Activated CD8-positive, alpha-beta memory T cell treated with anti-CD3 and anti-CD28 coated beads for 4 hours (primary cell): Measurements from ENCODE around the gene PPL.
"Not testable (repeated sequence)": the region's sequence is repeated elsewhere in the genome, so short reads cannot be mapped to it uniquely, and the experiment has no call there.

Source experiments
- DNase-seq, 2 donors: peaks; one replicate each; pipeline ENCODE4 v3.0.0-alpha.2; 2020; ENCODE audit warnings: low read depth in 2 of 2

PPL gene, protein sequence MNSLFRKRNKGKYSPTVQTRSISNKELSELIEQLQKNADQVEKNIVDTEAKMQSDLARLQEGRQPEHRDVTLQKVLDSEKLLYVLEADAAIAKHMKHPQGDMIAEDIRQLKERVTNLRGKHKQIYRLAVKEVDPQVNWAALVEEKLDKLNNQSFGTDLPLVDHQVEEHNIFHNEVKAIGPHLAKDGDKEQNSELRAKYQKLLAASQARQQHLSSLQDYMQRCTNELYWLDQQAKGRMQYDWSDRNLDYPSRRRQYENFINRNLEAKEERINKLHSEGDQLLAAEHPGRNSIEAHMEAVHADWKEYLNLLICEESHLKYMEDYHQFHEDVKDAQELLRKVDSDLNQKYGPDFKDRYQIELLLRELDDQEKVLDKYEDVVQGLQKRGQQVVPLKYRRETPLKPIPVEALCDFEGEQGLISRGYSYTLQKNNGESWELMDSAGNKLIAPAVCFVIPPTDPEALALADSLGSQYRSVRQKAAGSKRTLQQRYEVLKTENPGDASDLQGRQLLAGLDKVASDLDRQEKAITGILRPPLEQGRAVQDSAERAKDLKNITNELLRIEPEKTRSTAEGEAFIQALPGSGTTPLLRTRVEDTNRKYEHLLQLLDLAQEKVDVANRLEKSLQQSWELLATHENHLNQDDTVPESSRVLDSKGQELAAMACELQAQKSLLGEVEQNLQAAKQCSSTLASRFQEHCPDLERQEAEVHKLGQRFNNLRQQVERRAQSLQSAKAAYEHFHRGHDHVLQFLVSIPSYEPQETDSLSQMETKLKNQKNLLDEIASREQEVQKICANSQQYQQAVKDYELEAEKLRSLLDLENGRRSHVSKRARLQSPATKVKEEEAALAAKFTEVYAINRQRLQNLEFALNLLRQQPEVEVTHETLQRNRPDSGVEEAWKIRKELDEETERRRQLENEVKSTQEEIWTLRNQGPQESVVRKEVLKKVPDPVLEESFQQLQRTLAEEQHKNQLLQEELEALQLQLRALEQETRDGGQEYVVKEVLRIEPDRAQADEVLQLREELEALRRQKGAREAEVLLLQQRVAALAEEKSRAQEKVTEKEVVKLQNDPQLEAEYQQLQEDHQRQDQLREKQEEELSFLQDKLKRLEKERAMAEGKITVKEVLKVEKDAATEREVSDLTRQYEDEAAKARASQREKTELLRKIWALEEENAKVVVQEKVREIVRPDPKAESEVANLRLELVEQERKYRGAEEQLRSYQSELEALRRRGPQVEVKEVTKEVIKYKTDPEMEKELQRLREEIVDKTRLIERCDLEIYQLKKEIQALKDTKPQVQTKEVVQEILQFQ (N-terminal part only)

DNA sequence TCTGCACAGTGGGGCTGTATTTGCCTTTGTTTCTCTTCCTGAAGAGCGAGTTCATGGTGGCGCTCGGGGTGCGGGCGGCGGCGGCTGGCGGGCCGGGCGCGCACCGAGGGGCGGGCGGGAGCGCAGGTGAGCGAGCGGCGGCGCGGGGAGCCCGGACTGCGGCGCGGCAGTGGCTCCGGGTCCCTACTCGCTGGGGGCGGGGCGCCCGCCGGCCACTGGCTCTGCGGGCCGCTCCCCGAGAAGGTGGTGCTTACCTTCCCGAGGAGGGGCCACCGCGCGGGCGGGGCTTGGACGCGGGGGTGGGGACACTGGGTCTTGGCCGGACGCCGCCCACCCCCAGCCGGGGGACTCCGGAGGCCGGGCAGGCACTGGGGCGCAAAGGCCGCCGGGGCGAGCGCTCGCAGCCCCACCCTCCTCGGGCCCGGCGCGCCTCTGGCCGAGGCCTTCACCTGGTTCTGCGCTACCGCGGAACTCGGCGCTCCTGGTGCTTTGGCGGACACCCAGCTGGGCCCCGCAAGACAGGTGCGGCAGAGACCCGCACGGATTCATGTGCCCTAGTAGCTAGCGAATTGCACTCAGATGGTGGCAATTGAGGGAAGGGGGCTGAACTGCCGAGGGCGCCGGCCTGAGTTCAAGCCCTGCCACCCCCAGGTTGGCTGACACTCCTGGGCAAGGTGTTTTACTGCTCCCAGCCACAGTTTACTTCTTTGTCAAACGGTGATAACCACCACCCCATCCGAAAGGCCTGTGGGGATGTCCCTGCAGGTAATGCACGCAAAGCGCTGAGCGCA lies at the start of gene PPL:
PPL (minus strand) TSS at position 158 of the 791 bp plus-strand sequence; CDS start at position 55, 103 bp downstream.
- DNase-seq, result no peak

DNA sequence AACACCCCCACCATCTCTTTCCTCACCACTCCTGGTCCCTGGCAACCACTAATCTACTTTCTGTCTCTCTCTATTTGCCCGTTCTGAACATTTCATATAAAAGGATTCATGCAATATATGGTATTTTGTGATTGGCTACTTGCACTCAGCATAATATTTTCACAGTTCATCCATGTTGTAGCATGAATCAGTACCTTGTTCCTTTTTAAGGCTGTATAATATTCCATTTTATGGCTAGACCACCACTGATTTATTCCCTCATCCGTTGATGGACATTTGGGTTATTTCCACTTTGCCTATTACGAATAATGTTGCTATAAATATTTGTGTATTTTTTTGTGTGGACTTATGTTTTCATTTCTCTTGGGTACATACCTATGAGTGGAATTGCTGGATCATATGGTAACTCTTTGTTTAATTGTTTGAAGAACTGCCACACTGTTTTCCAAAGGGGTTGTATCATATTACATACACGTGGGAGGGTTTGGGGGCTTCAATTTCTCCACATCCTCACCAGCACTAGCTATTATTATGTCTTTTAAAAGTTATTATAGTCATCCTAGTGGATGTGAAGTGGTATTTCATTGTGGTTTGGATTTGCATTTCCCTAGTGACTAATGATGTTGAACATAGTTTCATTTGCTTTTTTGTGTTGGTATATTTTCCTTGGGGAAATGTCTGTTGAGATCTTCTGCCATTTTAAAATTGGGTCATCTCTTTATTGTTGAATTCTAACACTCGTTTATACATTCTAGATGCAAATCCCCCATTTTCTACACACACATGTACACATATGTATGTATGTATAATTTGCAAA lies 47.4 kb upstream of the PPL start:
- DNase-seq, result no peak

DNA sequence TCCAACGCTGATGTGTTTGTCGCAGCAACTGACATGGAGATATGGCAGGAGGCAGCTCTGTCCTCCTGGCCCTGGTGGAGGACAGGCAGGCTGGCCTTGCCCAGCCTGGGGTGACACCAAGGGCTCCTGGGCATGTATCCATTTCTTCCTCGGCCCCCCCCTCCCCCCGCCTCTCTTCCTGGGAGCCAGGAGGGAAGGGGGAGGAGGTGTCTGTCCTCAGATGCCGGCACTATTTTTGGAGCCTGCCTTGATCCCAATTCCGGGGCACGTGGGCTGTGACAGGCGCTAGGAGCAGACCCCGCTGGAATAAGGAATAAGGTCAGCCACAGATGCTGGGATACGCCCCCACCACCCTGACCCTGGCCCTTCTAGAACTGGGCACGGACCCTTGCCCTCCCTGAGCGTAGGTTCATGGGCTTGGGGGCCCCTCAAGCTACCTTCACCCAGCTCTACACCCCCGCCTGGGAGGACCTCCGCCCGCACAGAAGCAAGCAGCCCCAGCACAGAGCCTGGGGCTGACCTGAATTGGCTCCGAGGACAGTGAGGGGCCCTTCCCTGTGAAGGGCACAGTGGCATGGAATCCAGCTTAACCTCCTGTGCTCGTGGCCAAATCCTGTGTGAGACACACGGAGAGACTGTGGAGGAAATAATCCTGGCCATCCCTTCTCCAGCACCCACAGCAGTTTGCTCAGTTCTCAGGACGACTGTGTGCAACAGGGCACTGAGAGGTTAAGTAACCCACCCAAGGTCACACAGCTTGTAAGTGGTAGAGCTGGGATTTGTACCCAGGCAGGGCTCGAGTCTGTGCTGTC lies 45.3 kb upstream of the PPL start:
- DNase-seq, result no peak

DNA sequence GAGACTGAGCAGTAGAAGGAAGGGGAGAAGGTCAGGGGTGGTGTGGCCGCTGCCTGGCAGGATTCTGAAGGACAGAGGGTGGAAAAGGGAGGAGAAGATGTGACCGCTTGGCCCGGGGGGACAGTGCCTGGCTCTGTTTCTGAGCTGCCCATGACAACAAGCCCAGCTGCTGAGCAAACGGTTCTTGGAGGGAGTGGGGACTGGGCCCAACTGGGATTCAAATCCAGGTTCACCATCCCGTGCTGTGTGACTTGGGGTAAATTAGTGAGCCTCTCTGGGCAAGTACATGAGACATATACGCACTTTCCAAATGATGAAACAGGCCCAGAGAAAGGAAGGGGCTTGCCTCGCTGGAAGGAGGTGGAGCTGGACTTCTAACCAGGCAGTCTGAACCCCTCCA lies 44.5 kb upstream of the PPL start:
- no peak for DNase-seq

DNA sequence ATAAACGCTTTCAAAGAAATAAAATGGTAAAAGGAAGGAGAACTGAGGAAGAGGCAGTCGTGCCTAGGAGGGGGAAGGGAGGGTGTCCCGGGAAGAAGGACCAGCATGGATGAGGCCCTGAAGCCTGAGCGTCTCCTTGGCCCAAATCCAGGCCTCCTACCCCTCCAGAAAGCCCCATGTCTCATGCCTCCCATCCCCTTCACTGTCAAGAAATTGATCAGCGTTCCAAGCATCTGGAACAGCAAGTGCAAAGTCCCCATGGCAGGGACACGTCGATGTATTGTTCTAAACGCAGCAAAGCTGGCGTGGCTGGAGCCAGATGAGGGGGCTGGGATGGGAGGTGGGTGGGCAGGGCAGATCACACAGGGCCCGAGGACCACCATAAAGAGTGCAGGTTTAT lies 43.7 kb upstream of the PPL start:
- no peak for DNase-seq

DNA sequence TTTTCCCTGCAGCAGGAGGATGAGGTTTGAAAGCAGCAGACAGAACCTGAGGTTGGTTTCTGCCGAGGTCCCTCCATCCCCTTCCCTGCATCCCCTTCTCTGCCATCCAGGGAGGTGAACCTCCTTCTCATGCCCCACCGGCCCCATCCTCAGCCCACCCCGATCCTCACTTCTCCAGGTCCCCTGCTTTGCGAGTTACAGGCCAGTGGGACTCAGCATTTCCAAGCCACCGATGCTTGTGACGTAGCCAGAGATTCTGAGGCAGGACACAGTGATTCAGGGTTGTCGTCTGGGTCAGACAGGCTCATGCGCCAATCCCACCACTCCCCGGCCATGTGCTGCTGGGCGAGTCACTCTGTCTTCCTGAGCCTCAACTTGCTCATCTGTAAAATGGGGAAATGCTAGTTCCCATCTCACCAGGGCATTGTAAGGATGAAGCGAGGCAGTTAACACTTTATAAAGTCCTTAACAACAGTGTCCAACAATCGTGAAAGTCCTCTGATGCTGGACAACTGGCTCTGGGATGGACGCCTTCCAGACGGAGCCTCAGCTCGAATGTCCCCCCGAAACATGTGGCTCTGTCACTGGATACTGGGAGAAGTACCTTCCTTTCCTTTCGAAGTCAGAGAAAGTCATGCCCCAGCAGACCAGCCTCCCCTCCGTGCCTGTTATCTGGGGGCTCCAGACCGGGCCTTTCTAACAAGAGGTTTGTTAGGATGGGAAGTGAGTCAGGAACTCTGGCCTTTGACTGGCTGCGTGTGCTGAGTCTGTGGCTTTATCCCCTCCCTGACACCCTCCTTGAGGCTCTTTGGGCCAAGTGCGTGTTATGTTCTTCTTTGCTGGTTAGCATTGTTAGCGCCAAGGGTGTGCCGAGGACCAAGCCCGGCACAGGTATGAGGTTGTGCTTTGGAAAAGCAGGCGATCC lies 43.0 kb upstream of the PPL start:
- DNase-seq, result no peak

DNA sequence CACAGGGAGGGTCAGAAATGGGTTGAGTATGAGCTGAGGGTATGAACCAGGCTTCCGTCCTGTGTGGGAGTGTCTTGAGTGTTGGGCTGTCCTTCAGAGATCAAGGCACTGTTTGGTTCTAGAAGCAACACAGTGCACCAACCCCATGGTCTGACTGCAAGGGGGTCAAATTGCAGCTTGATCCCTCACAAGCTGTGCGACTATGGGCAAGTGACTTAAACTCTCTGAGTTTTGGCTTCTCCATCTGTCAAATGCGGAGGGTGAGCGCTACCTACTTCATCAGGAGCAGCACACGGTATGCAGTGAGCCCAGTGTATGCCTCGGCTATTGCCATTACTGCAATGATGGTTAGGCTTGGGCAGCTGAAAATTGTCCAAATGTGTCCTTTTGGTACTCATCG lies 42.2 kb upstream of the PPL start:
- no peak for DNase-seq

DNA sequence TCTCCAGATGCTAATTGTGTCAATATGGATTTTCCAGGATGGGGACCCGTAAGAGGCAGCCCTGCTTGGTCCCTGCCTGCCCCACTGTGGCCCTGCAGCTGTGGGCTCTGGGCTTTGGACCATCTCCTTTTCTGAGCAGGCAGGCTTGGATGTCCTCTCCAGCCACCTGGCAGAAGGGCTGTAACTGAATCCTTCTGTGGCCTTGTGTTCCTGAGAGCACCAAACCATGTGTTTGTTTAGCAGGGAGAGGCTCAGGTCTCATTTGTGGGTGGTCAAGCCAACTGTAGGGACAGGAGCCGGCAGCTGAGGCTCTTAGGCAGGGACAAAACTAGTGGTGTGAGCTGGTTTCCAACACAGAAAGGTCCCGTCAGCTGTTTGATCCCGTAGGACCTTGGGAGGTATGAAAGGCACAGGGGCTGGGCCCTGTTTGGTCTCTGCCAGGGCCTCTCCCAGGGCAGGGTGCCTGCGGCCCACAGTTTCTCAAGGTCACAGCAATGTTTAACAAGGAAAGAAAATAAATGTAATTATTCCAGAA lies 39.7 kb upstream of the PPL start:
- DNase-seq, result no peak

DNA sequence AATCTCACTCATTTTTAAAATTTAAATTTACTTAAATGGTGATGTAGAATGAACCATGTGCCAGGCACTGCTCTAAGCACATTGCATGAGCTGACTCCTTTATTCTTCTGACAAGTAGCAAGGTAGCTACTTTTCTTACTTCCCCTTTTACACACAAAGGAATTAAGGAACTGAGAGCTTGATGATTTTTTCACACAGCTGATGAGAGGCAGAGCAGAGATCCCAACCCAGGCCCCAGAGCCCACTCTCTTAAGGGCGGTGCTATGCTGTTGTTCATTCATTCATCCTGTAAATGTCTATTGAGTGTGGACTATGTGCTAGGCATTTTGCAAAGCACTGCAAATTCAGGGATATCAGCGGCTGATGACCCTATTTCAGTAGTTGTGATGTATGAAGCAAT lies 39.1 kb upstream of the PPL start:
- DNase-seq, result no peak

DNA sequence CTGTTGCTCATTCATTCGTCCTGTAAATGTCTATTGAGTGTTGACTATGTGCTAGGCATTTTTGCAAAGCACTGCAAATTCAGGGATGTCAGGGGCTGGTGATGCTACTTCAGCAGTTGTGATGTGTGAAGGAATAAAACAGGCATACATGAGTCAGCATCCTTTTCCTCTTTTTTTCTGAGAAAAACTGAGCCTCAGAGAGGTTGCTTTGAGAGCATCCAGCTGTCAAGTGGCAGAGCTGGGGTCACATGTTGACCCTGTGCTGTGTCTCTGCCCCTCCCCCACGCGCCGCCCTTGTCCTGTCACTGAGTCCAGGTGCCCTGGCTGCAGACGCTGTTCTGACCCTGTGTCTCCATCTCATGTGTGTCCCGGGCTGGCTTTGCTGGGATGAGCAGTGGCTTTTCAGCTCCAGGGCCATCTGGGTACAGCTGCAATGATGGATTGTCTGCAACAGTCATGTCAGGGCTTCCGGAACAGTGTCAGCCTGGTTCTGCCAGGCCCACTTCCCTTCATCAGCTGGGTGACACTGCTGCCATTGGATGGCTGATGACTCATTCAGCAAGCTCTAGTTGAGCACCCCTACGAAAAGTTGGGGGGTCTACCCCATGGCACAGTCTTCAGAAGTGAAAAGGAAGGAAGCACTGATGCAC lies 36.1 kb upstream of the PPL start:
- DNase-seq, result no peak

DNA sequence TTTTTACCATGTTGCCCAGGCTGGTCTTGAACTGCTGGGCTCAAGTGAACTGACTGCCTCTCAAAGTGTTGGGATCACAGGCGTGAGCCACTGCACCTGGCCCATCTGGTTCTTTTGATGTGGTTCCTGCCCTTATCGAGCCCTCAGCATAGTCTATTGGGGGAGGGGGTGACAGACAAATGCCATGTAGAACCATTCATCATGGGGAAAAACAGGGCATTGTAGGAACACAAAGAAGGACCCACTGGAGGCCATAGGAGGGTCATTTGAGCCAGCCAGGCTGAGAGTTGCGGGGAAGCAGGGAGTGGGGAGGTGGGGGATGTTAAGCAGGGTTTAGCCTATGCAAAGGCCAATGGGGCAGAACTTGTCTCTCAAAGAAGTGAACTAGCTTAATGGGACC lies 33.1 kb upstream of the PPL start:
- DNase-seq, result no peak

DNA sequence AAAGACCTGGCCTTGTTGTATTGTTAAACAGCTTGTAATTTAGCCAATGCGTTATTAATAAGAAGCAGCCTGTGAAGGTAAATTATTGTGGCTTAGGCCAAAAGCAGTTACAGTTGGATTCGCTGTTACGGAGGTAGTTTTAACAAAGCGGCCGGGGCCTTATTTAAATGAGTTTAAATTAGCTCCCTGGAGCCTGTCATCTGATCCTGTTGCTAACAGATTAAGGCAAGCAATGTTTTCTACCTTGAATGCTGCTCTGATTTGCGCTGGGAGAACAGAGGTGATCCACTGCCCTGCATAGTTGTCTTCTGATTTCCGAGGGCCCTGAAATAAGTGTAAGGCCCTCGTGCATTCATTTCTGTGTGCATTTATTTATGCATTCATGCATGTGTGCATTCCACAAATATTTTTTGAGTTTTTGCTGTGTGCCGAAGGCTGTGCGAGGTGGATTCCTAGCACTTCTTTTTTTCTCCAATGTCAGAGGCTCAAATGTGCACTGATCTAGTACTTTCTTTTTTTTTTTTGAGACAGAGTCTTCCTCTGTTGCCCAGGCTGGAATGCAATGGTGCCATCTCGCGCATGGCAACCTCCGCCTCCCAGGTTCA lies 32.0 kb upstream of the PPL start:
- no peak for DNase-seq

DNA sequence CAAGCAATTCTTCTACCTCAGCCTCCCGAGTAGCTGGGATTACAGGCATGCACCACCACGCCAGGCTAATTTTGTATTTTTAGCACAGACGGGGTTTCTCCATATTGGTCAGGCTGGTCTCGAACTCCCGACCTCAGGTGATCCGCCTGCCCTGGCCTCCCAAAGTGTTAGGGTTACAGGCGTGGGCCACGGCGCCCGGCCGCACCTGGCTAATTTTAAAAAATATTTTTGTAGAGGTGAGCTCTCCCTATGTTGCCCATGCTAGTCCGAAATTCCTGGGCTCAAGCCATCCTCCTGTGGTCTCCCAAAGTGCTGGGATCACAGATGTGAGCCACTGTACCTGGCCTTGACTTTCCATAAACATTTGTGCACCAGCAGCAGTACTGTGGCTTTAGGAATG lies 31.3 kb upstream of the PPL start:
- not testable (repeated sequence) for DNase-seq

DNA sequence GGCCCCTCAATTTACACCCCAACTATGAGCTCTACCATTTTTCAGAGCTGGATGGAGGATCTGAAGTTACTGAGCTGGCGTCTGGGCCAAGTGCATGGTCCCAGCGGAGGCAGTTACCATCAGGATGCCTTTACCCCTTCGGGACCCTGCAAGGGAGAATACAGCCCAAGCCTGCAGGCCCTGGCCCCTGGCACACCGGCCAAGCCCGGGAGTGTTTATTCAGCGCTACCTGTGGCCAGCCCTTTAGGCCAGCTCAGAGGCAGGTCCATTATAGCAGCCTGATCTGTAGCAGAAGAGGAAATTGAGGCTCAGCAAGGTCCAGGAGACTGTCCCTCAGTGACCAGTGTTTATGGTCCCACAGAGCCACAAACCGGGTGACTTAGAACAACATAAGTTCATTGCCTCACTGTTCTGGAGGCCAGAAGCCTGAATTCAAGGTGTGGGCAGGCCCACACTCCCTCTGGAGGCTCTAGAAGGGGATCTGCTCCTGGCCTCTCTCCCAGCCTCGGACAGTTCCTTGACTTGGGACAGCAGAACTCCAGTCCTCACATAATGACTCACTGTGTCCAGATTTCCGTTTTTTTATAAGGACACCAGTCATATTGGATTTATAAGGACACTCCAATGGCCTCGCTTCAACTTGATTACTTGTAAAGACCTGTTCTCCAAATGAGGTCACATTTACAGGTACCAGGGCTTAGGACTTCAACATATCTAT lies 29.9 kb upstream of the PPL start:
- no peak for DNase-seq

DNA sequence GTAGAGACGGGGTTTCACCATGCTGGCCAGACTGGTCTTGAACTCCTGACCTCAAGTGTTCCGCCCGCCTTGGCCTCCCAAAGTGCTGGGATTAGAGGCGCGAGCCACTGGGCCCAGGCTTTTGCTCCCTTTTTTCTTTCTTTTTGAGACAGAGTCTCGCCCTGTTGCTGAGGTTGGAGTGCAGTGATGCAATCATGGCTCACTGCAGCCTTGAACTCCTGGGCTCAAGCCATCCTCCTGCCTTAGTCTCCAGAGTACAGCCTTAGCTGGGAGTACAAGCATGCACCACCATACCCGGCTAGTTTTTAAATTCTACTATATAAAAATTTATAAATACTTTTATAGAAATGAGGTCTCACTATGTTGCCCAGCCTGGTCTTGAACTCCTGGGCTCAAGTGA lies 26.6 kb upstream of the PPL start:
- DNase-seq, result not testable (repeated sequence)

DNA sequence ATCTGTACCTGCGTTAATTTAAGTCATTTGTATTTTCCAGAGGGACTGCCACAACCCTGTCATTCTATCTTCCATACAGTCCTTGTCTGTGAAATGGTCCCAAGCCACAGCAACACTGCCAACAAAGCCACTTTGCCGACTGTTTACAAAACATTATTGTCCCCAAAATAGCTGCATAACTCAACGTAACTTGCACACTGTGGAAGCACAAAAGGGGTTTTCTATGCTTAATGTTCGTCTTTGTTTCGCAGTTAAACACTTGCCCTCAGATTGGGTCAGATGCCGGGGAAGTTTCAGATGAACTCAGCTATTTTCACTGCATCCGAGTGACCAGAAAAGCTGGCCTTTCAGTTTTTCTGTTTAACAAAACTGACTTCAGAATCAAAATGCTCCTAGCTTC lies 25.8 kb upstream of the PPL start:
- DNase-seq, result no peak

DNA sequence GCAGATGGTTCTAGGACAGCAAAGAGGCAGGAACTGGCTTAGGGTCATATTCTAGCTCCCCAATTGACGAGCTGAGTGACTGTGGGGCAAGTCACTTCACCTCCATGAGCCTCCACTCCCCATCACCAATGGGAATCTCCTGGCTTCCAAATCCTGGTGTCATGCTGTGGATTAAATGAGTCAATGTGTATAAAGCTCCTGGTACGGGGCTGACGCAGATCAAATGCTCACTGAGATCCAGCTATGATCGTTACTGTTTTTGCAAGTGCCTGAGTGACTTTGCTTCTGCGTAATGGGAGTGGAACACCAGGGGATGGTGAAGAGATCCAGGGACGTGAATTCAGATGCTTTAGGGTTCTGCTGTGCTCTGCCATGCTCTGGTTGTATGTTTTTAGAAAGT lies 23.6 kb upstream of the PPL start:
- no peak for DNase-seq
